ENCODE results near the gene RPRD1B.
"Not testable (repeated sequence)": the region's sequence is repeated elsewhere in the genome, so short reads cannot be mapped to it uniquely, and the experiment has no call there.

RPRD1B gene

DNA sequence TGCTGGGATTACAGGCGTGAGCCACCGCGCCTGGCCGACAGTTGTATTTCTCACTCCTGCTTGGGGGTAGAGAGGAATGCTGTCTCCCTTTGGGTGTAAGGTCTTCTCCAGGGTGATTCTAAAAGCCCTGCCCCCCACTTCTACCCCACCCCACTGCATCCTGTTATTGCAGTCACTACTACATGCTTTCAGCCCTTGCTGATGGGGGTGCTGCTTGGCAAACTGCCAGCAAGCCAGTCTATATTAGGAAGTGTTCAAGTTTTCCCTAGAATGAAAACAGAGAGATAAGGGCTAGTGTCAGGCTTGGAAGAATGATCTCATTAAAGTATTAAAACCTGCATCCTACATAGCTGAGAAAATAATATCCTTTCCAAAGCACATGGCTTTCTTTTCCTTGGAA, 31.6 kb upstream of the RPRD1B start:
- in situ Hi-C loops (cut with HindIII; ENCODE audit: low sequenced_read_pairs): no loop called here
- TF ChIP-seq CTCF (IDR thresholded peaks at IDR 0.05; ENCODE audit: low read depth, low read length, missing control alignments): no peak
- no peak for DNase-seq (ENCODE audit: low read depth)

GRCh38 chr20:38002422-38002821, 31.1 kb upstream of the RPRD1B start:
- TF ChIP-seq CTCF (IDR thresholded peaks at IDR 0.05; ENCODE audit: low read depth, low read length, missing control alignments): no peak
- DNase-seq (ENCODE audit: low read depth): no peak
- no peak overlapping the region for H3K4me3 ChIP-seq (ENCODE audit: low read depth, low read length)
- in situ Hi-C loops (cut with HindIII; ENCODE audit: low sequenced_read_pairs): no loop called here

More for the DNA sequence above, 31.6 kb upstream of the RPRD1B start:
- H3K4me3 ChIP-seq (ENCODE audit: low read depth, low read length): no peak overlapping the region

DNA sequence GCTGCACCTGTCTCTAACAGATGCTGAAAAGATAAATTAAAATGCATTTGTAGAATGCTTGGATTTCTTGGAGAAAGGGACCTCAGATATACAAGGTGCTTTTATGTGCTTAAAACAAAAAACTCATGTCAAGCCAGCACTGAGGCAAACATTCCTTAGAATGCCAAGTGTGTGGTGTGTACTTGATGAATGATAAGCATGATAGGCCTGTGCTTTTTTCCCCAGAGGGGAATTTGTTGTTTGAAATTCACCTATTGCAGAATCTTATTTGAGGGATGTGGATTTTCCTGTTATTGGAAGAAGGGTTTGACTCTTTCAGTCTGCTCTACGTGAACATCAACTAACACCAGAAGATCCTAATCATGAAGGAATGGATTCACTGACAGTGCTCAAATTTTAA, 29.1 kb upstream of the RPRD1B start:
- no peak overlapping the region for H3K4me3 ChIP-seq (ENCODE audit: low read depth, low read length)
- in situ Hi-C loops (cut with HindIII; ENCODE audit: low sequenced_read_pairs): no loop called here
- no peak for TF ChIP-seq CTCF (IDR thresholded peaks at IDR 0.05; ENCODE audit: low read depth, low read length, missing control alignments)
- no peak for DNase-seq (ENCODE audit: low read depth)

DNA sequence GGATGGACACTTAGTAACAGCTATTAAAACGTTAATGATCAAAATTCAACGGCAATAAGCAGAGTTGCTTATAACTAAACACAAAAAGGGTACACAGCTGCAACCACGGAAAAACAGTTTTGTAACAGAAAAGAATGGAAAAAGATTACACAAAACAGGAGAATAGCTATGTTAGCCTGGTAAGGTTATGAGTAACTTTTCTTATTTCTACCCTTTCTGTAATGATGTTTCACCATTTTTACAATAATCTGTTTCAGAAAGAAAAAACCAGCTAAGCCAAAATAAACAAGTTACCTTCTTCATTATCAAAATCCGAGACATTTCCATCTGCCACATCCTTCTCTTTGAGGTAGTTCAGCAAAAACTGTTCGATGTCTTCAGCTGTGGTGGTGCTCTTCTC, 27.6 kb upstream of the RPRD1B start:
- no peak for TF ChIP-seq CTCF (IDR thresholded peaks at IDR 0.05; ENCODE audit: low read depth, low read length, missing control alignments)
- no peak for DNase-seq (ENCODE audit: low read depth)
- in situ Hi-C loops (cut with HindIII; ENCODE audit: low sequenced_read_pairs): no loop called here
- no peak overlapping the region for H3K4me3 ChIP-seq (ENCODE audit: low read depth, low read length)

GRCh38 chr20:38007526-38007925, 26.0 kb upstream of the RPRD1B start:
- H3K4me3 ChIP-seq (ENCODE audit: low read depth, low read length): no peak overlapping the region
- in situ Hi-C loops (cut with HindIII; ENCODE audit: low sequenced_read_pairs): no loop called here
- DNase-seq (ENCODE audit: low read depth): no peak
- TF ChIP-seq CTCF (IDR thresholded peaks at IDR 0.05; ENCODE audit: low read depth, low read length, missing control alignments): no peak

GRCh38 chr20:38008233-38008944, 25.2 kb upstream of the RPRD1B start:
- TF ChIP-seq CTCF (IDR thresholded peaks at IDR 0.05; ENCODE audit: low read depth, low read length, missing control alignments): no peak
- in situ Hi-C loops (cut with HindIII; ENCODE audit: low sequenced_read_pairs): no loop called here
- H3K4me3 ChIP-seq (ENCODE audit: low read depth, low read length): no peak overlapping the region
- no peak for DNase-seq (ENCODE audit: low read depth)

- H3K4me3 ChIP-seq (ENCODE audit: low read depth, low read length); in situ Hi-C loops (cut with HindIII; ENCODE audit: low sequenced_read_pairs); DNase-seq (ENCODE audit: low read depth): not testable (repeated sequence)
These were observed 24.1 kb upstream of the RPRD1B start for GRCh38 chr20:38009416-38009815.

Measured in astrocyte of the cerebellum (primary cell).